ENCODE measurements around the gene PRR22.
"Not testable (repeated sequence)": the region's sequence is repeated elsewhere in the genome, so short reads cannot be mapped to it uniquely, and the experiment has no call there.

The PRR22 gene

GRCh38 chr19:5743630-5744029 lies 40.9 kb downstream of the PRR22 start:
- DNase-seq, result no peak

- DNase-seq, result no peak
Measured at GRCh38 chr19:5742051-5742450, 42.5 kb downstream of the PRR22 start.

- no peak for DNase-seq
Measured at GRCh38 chr19:5738423-5738822, 46.1 kb downstream of the PRR22 start.

GRCh38 chr19:5733172-5733571 lies 51.4 kb downstream of the PRR22 start:
- DNase-seq, result not testable (repeated sequence)
